PC-3 (cell line): ENCODE data around the gene CCDC136. TPM values are rescaled to one million over a fixed set of nuclear protein-coding genes. Genes with fewer than 3 reads are reported as not detected.

Experiments used
- ATAC-seq: fragments of 200-7000 bp; cut with Tn5 transposase; 2 replicates; pipeline ENCODE4 v1.9.1; 2020; ENCODE audit warnings: mild to moderate bottlenecking, moderate library complexity
- BruUV-seq: library from RNA; stranded (reverse); fragments of 400-500 nt; replicated peaks from 2 replicates; lab custom pipeline; 2021; lab: Mats Ljungman, UMichigan
- CTCF ChIA-PET: fragments of 300-600 bp; sonication (Branson Sonifier 250); formaldehyde crosslinking; loops from one replicate; lab custom pipeline; 2022; ENCODE audit warnings: antibody characterized with exemption; lab: Charles Lee
- POLR2A ChIA-PET: fragments of 300-600 bp; sonication (Branson Sonifier 250); formaldehyde crosslinking; loops from one replicate; lab custom pipeline; 2022; ENCODE audit warnings: antibody characterized with exemption; ENCODE audit not compliant: unreplicated experiment; lab: Charles Lee
- DNase-seq: peaks from one replicate; pipeline ENCODE4 v3.0.0-alpha.2; 2015
- H2AFZ ChIP-seq: fragments of 300-600 bp; sonication (generic); 2 replicates; pipeline ENCODE4 v1.6.0; 2016; ENCODE audit warnings: antibody characterized with exemption, low read length
- H3F3A ChIP-seq: fragments of 300-600 bp; sonication (generic); one replicate; pipeline ENCODE4 v1.6.0; 2017; ENCODE audit warnings: antibody characterized with exemption, low read length, control low read depth, mild to moderate bottlenecking; ENCODE audit not compliant: unreplicated experiment
- H3K27ac ChIP-seq: fragments of 300-600 bp; sonication (generic); 2 replicates; pipeline ENCODE4 v1.5.1; 2016; ENCODE audit warnings: mild to moderate bottlenecking, low read length
- H3K27me3 ChIP-seq: fragments of 300-600 bp; sonication (generic); 2 replicates; pipeline ENCODE4 v1.6.1; 2016; ENCODE audit warnings: low read length, mixed read lengths
- H3K36me3 ChIP-seq: fragments of 300-600 bp; sonication (generic); 2 replicates; pipeline ENCODE4 v1.6.1; 2016; ENCODE audit warnings: low read depth, mixed run types, low read length, mixed read lengths
- H3K4me1 ChIP-seq: fragments of 300-600 bp; sonication (generic); 2 replicates; pipeline ENCODE4 v1.5.1; 2016; ENCODE audit warnings: low read length; ENCODE audit not compliant: insufficient read depth
- H3K4me2 ChIP-seq: fragments of 300-600 bp; sonication (generic); 2 replicates; pipeline ENCODE4 v1.6.0; 2016; ENCODE audit warnings: low read length
- H3K4me3 ChIP-seq: fragments of 300-600 bp; sonication (generic); 2 replicates; pipeline ENCODE4 v1.5.1; 2016; ENCODE audit warnings: mild to moderate bottlenecking, low read length, mixed read lengths
- H3K79me2 ChIP-seq: fragments of 300-600 bp; sonication (generic); 2 replicates; pipeline ENCODE4 v1.6.1; 2017; ENCODE audit warnings: low read length, mixed read lengths
- H3K9ac ChIP-seq: fragments of 300-600 bp; sonication (generic); 2 replicates; pipeline ENCODE4 v1.6.0; 2016; ENCODE audit warnings: mild to moderate bottlenecking, low read length
- H3K9me2 ChIP-seq: fragments of 300-600 bp; sonication (generic); replicated peaks from 2 replicates; pipeline ENCODE4 v1.6.1; 2016; ENCODE audit warnings: mixed run types, low read length, mixed read lengths
- H3K9me3 ChIP-seq: fragments of 300-600 bp; sonication (generic); 2 replicates; pipeline ENCODE4 v1.6.1; 2016; ENCODE audit warnings: low read length, mixed read lengths
- H4K20me1 ChIP-seq: fragments of 300-600 bp; sonication (generic); 2 replicates; pipeline ENCODE4 v1.6.1; 2016; ENCODE audit warnings: low read length, mixed read lengths
- EZH2 ChIP-seq: fragments of 300-600 bp; sonication (generic); IDR thresholded peaks from one replicate; pipeline ENCODE4 v1.6.1; 2017; ENCODE audit warnings: antibody characterized with exemption, mild to moderate bottlenecking, low read length; ENCODE audit not compliant: unreplicated experiment
- EZH2phosphoT487 ChIP-seq: fragments of 300-600 bp; sonication (generic); IDR thresholded peaks from 2 replicates; pipeline ENCODE4 v1.6.1; 2018; ENCODE audit warnings: mild to moderate bottlenecking, antibody characterized with exemption, low read length, borderline replicate concordance
- intact Hi-C: fragments of 100-400 bp; cut with micrococcal nuclease; formaldehyde crosslinking; loops from 2 replicates; pipeline ENCODE4 v1.9.0; 2023
- total RNA-seq: library from RNA; depleted of rRNA; stranded (reverse); fragments of >200 nt; gene quantifications from 2 replicates; pipeline ENCODE4 v1.2.3, GENCODE V29; 2014
- TF ChIP-seq, protein P1 (sequence below): fragments of 300-600 bp; sonication (generic); conservative IDR thresholded peaks from 2 replicates; pipeline ENCODE4 v1.5.1; 2017; ENCODE audit warnings: antibody characterized with exemption, low read depth, mild to moderate bottlenecking, low read length

The CCDC136 gene
- total RNA-seq, 1 experiment from 2014 or later, result 10.5 TPM

DNA sequence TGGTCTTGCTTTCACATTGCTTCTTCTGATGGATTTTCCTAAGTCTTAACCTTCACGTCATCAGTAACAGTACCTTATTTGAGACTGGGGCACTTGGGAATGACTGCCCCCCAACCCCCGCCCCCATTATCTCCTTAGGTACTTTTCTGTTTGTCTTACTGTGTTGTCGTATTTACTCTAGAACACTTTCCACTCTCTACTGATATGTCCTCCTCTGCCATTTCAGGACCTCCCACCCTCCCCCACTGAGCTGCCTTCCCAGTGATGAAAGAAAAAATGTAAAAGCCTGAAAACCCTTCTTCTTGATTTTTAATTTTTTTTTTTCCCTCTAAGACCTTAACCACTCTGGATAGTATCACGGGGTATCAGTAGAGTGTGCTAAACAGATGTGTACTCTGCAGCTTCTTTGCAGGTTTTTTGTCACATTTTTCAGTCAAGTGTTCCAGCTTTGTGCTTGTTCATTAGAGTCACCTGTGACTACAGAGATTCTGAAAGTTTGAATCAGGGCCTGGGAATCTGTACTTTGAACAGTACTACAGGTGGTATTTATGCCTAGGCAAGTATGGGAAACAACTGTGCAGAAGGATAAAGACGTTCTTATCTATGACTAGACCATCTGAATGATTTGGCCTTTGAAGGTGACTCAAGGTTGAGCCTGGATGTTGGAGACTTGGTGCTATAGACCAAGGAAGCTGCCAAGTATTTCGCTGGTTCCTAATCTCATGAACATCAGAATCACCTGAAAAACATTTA lies 44.3 kb upstream of the CCDC136 start:
- ATAC-seq (no peak), DNase-seq (no peak)
- no peak overlapping the region for H3K4me3 ChIP-seq
- intact Hi-C loops, result no loop called here
- peaks cover 8% of the 10 kb centered on the region for H3K4me1 ChIP-seq
- ChIA-PET CTCF (no interaction called here), POLR2A (no interaction called here)
- H2AFZ ChIP-seq, result no peak overlapping the region
- no peaks in the 10 kb centered on the region for H3K27me3 ChIP-seq
- H3K36me3 ChIP-seq, result peaks cover 43% of the 10 kb centered on the region
- no peak overlapping the region for H3K4me2 ChIP-seq
- H4K20me1 ChIP-seq, result peaks cover 47% of the 10 kb centered on the region
- no peak overlapping the region for H3K27ac ChIP-seq
- no peaks in the 10 kb centered on the region for H3F3A ChIP-seq
- no peak overlapping the region for H3K9ac ChIP-seq
- H3K79me2 ChIP-seq, result peaks cover 82% of the 10 kb centered on the region
- no peaks in the 10 kb centered on the region for H3K9me2 ChIP-seq
- H3K9me3 ChIP-seq, result no peaks in the 10 kb centered on the region
- no TSS peak for BruUV-seq
- no peak for TF ChIP-seq EZH2
- no peak for TF ChIP-seq EZH2phosphoT487
- TF ChIP-seq, protein P1, sequence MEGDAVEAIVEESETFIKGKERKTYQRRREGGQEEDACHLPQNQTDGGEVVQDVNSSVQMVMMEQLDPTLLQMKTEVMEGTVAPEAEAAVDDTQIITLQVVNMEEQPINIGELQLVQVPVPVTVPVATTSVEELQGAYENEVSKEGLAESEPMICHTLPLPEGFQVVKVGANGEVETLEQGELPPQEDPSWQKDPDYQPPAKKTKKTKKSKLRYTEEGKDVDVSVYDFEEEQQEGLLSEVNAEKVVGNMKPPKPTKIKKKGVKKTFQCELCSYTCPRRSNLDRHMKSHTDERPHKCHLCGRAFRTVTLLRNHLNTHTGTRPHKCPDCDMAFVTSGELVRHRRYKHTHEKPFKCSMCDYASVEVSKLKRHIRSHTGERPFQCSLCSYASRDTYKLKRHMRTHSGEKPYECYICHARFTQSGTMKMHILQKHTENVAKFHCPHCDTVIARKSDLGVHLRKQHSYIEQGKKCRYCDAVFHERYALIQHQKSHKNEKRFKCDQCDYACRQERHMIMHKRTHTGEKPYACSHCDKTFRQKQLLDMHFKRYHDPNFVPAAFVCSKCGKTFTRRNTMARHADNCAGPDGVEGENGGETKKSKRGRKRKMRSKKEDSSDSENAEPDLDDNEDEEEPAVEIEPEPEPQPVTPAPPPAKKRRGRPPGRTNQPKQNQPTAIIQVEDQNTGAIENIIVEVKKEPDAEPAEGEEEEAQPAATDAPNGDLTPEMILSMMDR, result no peak

- Histone ChIP-seq H3K79me2 (peaks cover 48% of the 10 kb centered on the region), H3K36me3 (peaks cover 63% of the 10 kb centered on the region), H3K9me2 (no peaks in the 10 kb centered on the region), H3F3A (no peaks in the 10 kb centered on the region), H4K20me1 (peaks cover 19% of the 10 kb centered on the region), H3K9ac (no peak overlapping the region), H3K4me2 (no peak overlapping the region), H3K27me3 (no peaks in the 10 kb centered on the region), H3K9me3 (no peaks in the 10 kb centered on the region), H3K4me3 (no peak overlapping the region), H3K27ac (no peak overlapping the region), H2AFZ (no peak overlapping the region), H3K4me1 (no peaks in the 10 kb centered on the region)
- CTCF ChIA-PET, result no interaction called here
- intact Hi-C loops, result no loop called here
- TF ChIP-seq, protein P1, result no peak
- TF ChIP-seq EZH2 (no peak), EZH2phosphoT487 (no peak)
- DNase-seq (no peak), ATAC-seq (no peak)
- POLR2A ChIA-PET, result no interaction called here
- no TSS peak for BruUV-seq
These were observed 39.5 kb upstream of the CCDC136 start for GRCh38 chr7:128752251-128752650.

DNA sequence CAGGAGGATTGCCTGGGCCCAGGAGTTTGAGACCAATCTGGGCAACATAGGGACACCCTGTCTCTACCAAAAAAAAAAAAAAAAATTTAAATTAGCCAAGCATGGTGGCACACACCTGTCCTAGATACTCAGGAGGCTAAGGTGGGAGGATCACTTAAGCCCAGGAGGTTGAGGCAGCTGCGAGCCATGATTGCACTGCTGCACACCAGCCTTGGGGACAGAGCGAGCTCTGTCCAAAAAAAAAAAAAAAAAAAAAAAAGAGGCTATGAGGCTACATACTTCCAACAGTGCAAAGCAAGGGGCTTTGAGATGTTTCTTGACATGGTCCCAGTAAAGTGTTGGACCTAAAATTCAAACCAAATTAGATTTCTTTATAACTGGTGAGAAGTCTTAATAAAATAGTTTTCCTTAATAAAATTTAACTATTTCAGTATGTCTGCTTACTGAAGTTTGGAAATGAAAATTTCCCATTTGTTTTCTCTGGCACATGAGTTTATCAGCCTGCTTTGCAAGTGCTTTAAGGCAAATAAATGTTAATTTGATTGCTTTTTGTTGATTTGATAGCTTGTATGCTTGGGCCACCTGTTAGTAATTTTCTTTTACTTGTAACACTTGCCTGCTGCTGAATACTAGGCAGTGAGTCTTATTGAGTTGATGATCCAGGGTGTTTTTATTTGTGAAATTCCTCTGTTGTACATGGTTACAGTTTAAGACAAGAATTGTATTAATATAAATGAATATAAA lies 36.5 kb upstream of the CCDC136 start:
- CTCF ChIA-PET, result no interaction called here
- TF ChIP-seq EZH2 (no peak), EZH2phosphoT487 (no peak)
- POLR2A ChIA-PET, result no interaction called here
- ATAC-seq (no peak), DNase-seq (no peak)
- Histone ChIP-seq H3K4me3 (no peak overlapping the region), H3K9ac (no peak overlapping the region), H2AFZ (no peak overlapping the region), H3K4me1 (no peaks in the 10 kb centered on the region), H4K20me1 (no peaks in the 10 kb centered on the region; the same call in 1 of the 2 replicates), H3K4me2 (no peak overlapping the region), H3K9me3 (no peaks in the 10 kb centered on the region), H3K9me2 (no peaks in the 10 kb centered on the region), H3K27ac (no peak overlapping the region), H3K36me3 (peaks cover 53% of the 10 kb centered on the region), H3F3A (no peaks in the 10 kb centered on the region), H3K27me3 (no peaks in the 10 kb centered on the region), H3K79me2 (peaks cover 23% of the 10 kb centered on the region)
- no TSS peak for BruUV-seq
- intact Hi-C loops, result no loop called here
